22Rv1 (cell line): ENCODE measurements around the gene MPPED2.

Experiments
- H3K27ac ChIP-seq: fragments of 450-650 bp; 2 replicates; pipeline ENCODE4 v1.5.1; 2017
- ZFX ChIP-seq: fragments of 450-650 bp; IDR thresholded peaks from 2 replicates; pipeline ENCODE4 v1.6.1; 2017; ENCODE audit warnings: antibody characterized with exemption, borderline replicate concordance
- TF ChIP-seq, protein P1 (sequence below): fragments of 450-650 bp; IDR thresholded peaks from 2 replicates; pipeline ENCODE4 v1.5.1; 2017; ENCODE audit warnings: mild to moderate bottlenecking

MPPED2 gene

DNA sequence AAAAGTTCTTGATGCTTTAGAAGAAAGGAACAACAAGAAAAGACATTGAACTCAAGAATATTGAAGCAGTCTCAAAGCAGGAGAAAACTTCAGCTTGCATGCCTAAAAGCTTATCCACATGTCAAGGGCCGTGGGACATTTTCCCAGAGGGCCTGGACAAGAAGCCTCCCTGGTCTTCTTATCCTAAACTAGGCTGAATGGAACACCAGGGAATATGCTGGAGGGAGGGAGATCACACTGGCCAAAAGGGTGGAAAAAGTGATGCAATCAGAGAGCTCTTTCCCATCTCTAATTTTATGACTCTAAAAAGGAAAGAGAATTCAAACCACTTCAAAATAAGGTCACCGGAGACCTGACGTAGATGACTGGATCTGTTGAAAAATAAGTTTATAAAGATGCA lies 107.2 kb downstream of the MPPED2 start:
- no peak overlapping the region for H3K27ac ChIP-seq
- TF ChIP-seq, protein P1, sequence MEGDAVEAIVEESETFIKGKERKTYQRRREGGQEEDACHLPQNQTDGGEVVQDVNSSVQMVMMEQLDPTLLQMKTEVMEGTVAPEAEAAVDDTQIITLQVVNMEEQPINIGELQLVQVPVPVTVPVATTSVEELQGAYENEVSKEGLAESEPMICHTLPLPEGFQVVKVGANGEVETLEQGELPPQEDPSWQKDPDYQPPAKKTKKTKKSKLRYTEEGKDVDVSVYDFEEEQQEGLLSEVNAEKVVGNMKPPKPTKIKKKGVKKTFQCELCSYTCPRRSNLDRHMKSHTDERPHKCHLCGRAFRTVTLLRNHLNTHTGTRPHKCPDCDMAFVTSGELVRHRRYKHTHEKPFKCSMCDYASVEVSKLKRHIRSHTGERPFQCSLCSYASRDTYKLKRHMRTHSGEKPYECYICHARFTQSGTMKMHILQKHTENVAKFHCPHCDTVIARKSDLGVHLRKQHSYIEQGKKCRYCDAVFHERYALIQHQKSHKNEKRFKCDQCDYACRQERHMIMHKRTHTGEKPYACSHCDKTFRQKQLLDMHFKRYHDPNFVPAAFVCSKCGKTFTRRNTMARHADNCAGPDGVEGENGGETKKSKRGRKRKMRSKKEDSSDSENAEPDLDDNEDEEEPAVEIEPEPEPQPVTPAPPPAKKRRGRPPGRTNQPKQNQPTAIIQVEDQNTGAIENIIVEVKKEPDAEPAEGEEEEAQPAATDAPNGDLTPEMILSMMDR = no peak
- TF ChIP-seq ZFX = no peak

DNA sequence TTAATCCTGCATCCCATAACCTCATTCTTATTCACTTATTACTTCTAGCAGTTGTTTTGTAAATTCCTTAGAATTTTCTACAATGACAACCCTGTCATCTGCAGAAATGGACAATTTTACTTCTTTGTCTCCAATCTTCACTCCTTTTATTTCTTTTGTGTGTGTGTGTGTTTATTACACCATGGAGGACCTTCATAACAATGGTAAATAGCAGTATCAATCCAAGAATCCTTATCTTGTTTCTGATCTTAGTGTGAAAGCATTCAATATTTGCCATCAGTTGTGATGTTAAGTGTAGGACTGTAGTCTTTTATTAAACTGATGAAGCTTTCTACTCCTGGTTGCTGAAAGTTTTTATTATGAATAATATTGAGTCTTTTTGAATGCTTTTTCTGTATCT lies 109.1 kb downstream of the MPPED2 start:
- TF ChIP-seq, protein P1 = no peak
- no peak for TF ChIP-seq ZFX
- H3K27ac ChIP-seq = no peak overlapping the region

DNA sequence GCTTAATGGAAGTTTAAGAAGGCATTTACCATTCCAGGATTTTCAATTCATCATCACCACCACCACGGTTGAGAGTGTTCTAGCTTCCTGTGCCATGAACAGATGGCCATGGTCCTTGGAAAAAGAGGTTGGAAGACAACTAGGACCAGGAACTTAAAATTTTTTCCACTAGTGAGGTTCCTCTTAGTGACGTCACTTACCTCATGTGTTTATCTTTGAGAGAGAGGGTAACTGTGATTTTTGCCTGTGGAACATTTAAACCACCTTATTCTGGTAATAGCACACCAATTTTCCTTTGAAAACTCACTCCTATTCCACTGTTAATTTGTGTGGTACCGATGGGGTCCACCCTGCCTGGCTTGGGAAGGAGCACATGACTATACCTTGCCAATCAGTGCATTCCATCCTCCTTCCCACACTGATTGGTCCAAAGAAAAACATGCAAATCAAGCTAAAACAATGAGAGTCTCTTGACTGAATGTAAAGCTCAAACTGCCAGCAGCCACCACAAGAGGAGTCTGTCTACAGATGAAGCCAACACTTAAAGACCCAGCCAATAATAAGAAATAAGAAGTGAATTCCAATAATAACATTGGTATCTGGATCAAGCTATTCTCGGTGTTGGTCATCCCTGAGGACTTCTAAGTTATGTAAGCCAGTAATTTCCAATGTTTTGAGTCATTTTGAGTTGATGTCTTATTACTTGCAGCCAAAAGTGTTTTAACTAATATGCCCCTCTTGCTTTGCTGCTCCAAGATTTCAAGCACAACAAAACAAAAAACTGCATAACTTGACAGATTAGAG lies 111.8 kb downstream of the MPPED2 start:
- TF ChIP-seq, protein P1 = no peak
- no peak for TF ChIP-seq ZFX
- no peak overlapping the region for H3K27ac ChIP-seq

DNA sequence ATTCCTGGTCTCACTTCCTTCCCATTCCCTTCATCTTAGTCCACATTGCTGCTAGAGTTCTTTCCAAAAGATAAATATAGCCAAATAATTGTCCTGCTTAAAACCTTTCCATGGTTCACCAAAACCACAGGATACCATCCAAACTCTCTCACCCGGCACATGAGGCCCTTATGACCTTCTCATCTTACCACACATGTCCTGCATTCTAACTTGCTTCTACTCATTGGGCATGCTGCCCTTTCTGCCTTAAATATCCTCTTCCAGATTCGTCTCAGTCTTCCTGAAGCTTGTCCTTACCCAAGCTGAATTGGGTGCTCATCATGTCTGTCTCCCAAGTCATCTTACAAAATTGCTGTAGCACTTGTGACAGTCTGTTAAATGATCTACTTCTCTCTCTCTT lies 114.9 kb downstream of the MPPED2 start:
- TF ChIP-seq, protein P1 = no peak
- no peak for TF ChIP-seq ZFX
- no peak overlapping the region for H3K27ac ChIP-seq

DNA sequence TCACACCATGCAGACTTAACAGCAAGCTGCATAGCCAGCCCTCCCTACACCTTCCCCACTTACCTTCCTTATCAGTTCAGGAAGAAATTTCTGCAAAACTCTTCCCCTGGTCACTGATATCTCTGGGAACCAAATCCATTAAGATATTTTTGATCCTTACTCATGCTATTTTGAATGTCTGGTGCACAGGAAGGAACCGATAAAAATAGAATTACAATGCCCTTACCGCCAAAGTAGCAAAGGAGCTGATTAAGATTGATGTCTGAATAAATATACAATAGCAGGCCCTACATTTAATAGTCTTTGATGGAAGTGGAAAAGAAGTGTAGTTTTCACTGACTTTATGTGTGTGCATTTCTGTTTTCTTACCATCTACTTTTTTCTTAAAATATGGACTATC lies 117.3 kb downstream of the MPPED2 start:
- TF ChIP-seq, protein P1 = no peak
- no peak for TF ChIP-seq ZFX
- H3K27ac ChIP-seq = no peak overlapping the region

DNA sequence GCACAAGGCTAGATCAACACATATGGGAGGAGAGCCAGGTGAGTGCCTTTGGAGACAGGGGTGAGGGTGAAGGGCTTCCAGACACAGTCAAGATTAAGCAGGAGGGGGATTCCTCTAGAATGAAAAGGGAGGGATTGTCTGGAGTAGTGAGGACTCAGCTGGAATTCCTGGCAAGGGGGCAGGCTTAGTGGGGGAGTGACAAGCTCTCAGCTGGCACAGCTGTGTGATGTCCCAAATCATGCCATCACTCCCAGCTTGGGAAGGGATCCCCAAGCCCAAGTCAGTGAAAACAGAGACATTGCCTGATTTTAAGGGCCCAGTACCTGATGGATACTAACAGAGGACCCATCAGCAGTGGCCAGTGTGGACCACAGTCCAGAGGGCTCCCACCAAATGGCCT lies 119.0 kb downstream of the MPPED2 start:
- no peak overlapping the region for H3K27ac ChIP-seq
- TF ChIP-seq ZFX = no peak
- TF ChIP-seq, protein P1 = no peak

DNA sequence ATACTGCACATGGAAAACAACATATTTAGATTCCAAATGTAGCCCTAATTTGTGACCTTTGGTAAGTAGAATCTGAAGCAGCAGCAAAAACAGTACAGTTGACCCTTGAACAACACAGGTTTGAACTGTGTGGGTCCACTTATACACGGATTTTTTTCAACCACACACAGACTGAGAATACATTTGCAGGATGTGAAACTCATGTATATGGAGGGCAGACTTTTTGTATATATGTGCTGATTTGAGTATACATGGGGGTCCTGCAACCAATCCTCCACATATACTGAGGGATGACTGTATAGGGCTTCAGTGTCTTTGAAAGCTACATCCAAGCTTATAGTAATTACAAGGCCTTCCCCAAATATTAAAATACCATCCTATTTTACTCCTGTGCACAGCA lies 120.5 kb downstream of the MPPED2 start:
- no peak overlapping the region for H3K27ac ChIP-seq
- no peak for TF ChIP-seq ZFX
- TF ChIP-seq, protein P1 = no peak
